Non-pigmented ciliary epithelial cell (primary cell): ENCODE results near the gene CTNNA1.
A peak's percentile ranks its signal among the peaks of the same experiment; 100 is the strongest.

ENCODE experiments used
- DNase-seq: peaks from one replicate; pipeline ENCODE4 v3.0.0-alpha.2; 2010; ENCODE audit warnings: low read depth

CTNNA1 gene

GRCh38 chr5:138966236-138966985 is 213.2 kb downstream of the CTNNA1 start:
- DNase-seq, result no peak

DNA sequence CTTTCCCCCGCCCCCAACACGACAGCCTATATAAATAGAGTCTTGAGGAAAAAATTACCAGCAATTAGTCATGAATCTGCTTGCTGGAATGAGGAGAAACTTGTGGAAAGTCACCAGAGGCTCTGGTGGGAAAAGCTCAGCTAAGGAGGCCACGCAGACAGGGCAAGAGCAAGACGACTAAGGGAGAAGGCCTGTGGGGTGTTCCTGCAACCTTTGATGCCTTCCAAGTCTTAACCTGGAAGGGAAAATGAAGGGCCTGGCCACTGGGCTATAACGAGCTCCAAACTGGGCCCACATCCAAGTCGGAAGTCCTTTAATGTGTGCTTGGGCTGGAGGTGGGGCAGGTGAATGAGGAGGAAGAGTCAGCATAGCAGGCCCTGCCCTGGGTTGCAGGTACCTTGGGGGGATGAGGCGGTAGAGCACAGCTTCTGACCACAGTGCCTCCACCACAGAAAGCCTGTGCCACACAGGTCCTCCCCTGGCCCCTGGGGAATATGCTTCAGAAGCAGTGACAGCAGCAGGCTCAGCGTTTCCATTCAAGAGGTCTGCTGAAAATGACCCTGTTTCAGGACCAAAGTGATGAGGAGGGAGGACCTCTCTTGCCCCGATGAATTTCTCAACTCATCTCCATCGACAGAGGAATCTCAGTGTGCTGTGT is 214.7 kb downstream of the CTNNA1 start:
- no peak for DNase-seq

DNA sequence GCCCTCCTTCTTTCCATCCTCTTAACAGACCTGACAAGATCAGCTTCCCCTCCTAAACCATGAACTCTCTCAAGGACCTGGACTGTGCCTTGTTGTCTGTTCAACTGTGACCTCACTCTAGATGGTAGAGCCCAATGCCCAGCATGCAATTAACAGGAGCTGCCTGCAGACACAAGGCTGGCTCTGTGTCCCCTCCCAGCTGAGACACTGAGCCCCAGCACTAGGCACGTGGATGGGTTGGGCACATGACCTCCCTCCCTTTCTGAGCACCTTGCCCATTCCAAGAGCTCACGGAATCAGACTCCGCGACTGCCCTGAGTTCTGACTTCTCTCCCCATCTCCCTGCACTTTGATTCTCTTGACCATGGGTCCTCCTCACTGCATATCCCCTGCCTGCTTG is 215.4 kb downstream of the CTNNA1 start:
- no peak for DNase-seq

GRCh38 chr5:138969323-138970002 is 216.2 kb downstream of the CTNNA1 start:
- DNase-seq, result no peak

GRCh38 chr5:138972230-138972629 is 219.0 kb downstream of the CTNNA1 start:
- no peak for DNase-seq

DNA sequence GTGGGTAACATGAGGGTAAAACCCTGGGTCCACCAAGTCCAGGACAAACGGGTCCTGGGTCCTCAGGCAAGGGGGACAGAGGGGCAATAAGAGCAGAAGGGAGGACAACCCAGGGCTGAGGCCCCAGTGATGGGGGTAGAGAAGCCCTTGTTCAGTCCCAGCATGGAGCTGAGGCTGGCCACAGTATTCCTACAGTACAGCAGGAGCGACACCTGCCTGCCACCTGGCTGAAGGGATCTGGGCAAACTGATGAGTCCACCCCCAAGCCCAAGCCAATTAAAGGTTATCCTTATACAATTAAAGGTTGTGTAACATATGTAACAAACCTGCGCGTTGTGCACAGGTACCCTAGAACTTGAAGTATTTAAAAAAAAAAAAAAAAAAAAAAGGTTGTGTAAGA is 219.6 kb downstream of the CTNNA1 start:
- no peak for DNase-seq

GRCh38 chr5:138974227-138975063 is 221.2 kb downstream of the CTNNA1 start:
- DNase-seq, result no peak

DNA sequence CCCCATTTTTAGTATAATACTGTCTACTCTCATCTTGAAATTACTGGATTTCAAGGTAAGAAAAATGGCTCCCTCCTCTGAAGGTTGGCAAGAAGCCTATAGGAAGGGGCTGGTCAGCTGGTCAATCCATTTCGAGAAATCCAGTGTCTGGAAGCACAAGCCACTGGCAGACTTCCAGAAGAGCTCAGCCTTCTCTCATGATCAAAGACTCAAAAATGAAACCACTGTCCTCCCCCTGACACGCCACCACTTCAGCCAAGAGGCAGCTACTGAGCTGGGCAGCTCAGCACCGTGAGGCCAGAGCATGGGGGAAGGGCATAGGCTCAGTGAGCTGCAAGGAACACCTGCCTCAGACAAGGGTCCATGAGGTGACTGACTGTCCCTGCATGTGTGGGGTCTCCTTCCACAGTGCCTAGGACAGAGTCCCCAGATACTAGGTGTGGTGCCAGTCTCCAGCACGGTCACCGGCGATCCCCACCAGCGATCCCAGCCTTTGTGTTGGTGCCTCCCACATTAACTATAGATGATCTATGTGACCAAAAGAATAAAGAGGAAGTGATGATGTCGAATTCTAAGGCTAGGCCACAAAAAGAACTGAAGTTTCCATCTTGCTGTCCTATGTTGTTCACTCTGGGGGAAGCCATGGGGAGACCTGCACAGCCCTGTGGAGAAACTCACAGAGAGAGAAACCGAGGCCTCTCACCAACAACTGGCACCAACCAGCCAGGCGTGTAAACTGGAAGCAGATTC is 222.0 kb downstream of the CTNNA1 start:
- peak; percentile 72 for DNase-seq

- no peak for DNase-seq
Measured at GRCh38 chr5:138978080-138978479, 224.9 kb downstream of the CTNNA1 start.

- no peak for DNase-seq
Measured at GRCh38 chr5:138978581-138978980, 225.4 kb downstream of the CTNNA1 start.

DNA sequence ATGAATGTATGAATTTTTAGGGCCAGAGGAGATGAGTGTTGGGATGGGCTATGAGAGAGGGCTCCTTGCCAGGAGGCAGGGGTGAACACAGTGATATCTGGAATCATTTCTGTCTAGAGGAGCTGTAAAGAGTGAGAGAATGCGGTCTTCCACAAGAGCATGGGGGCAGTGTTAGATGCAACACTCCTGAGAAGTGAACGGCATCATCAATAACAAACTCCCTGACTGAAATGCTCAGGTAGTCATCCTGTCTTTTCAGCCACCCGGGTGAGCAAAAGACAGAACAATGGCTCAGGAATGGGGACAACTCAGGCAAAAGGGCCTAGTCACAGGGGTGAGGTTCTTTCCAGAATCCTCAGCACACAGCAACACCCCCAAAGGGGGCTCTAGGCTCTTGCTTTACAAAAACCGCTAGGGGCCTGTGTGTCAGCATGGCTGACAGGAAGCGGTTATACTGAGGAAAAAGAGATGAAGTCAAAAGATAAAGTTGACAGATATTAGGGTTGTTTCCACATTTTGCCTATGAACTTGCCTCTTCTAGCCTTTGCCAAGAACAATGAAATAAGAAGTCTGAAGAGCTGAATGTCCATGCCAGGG is 226.6 kb downstream of the CTNNA1 start:
- no peak for DNase-seq

GRCh38 chr5:138980441-138980840 is 227.2 kb downstream of the CTNNA1 start:
- DNase-seq, result no peak

DNA sequence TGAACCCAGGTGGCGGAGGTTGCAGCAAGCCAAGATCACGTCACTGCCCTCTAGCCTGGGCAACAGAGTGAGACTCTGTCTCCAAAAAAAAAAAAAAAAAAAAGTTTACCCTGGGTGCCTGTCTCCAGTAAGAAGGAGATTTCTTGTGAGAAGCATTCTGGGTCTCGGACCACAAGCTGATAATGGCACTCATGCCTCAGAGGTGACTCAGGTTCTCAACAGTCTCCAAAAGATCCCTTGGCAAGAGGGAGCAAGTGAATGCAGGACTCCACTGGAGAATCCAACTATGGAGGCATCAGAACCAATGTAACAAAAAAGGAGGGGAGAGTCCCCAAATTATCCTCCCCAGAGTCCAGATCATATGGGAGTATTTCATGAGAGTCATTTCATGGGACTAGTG is 227.9 kb downstream of the CTNNA1 start:
- no peak for DNase-seq

DNA sequence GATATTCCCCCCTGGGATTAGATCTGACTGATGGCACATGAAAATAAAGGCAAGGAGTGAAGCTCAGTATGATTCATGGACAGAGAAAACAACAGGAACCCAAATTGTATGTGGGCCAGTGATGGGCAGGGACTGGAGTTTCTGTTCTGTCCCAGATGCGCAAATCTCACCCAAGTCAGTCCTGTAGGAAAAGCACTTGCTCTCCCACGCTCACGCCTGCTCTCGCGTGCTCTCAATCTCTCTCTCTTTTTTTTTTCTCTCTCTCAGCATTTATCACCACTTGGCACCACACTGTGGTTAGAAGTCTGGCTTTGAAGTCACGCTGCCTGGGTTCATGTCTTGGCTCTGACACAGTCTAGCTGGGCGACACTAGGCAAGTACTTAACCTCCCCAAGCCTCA is 228.4 kb downstream of the CTNNA1 start:
- no peak for DNase-seq

DNA sequence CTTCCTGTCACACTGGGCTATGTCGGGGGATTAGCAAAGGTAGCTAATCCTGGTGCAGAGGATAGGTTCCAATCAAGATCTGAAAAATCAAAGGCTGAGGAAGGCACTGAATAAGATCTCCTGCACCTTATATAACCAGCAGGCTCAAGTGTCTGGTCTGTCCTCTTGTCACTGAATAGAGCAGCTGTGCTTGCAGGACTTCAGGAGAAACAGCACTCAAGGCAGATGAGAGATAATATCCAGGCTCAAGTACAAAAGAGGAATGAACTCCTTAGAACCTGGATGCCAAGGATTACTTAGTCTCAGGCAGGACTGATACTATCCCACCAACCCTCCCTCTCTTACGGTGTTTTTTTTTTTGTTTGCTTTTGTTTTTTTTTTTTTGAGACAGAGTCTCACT is 230.8 kb downstream of the CTNNA1 start:
- DNase-seq, result no peak
